CD4-positive, alpha-beta T cell treated with Interleukin-1 beta for 1 hour (primary cell): ENCODE results near the gene KLRD1.
"Not testable (repeated sequence)": the region's sequence is repeated elsewhere in the genome, so short reads cannot be mapped to it uniquely, and the experiment has no call there.

Experiments
- DNase-seq, 2 donors: peaks; one replicate each; pipeline ENCODE4 v3.0.0-alpha.2; 2020 to 2022

Gene KLRD1

GRCh38 chr12:10339053-10339840 is 31.6 kb downstream of the KLRD1 start:
- DNase-seq, result no peak

GRCh38 chr12:10340946-10341345 is 33.3 kb downstream of the KLRD1 start:
- not testable (repeated sequence) for DNase-seq

- DNase-seq, result no peak
Measured at GRCh38 chr12:10341892-10342509, 34.3 kb downstream of the KLRD1 start.

- DNase-seq, result not testable (repeated sequence)
Measured at GRCh38 chr12:10351457-10351856, 43.8 kb downstream of the KLRD1 start.

- no peak for DNase-seq
Measured at GRCh38 chr12:10354071-10354470, 46.4 kb downstream of the KLRD1 start.

GRCh38 chr12:10354502-10354901 is 46.8 kb downstream of the KLRD1 start:
- no peak for DNase-seq

- DNase-seq, result no peak
Measured at GRCh38 chr12:10358131-10358530, 50.5 kb downstream of the KLRD1 start.

- no peak for DNase-seq
Measured at GRCh38 chr12:10358969-10359368, 51.3 kb downstream of the KLRD1 start.

- DNase-seq, result no peak
Measured at GRCh38 chr12:10361084-10361483, 53.4 kb downstream of the KLRD1 start.

GRCh38 chr12:10361622-10362021 is 54.0 kb downstream of the KLRD1 start:
- DNase-seq, result no peak

GRCh38 chr12:10362325-10362724 is 54.7 kb downstream of the KLRD1 start:
- no peak for DNase-seq

GRCh38 chr12:10362828-10363657 is 55.4 kb downstream of the KLRD1 start:
- DNase-seq, result no peak

- no peak for DNase-seq
Measured at GRCh38 chr12:10363658-10363913, 55.9 kb downstream of the KLRD1 start.

GRCh38 chr12:10363914-10364814 is 56.5 kb downstream of the KLRD1 start:
- DNase-seq, result peak; percentile 34 to 45

- DNase-seq, result peak; percentile 70 to 77
Measured at GRCh38 chr12:10364815-10365622, 57.3 kb downstream of the KLRD1 start.

- no peak for DNase-seq
Measured at GRCh38 chr12:10365696-10366405, 58.2 kb downstream of the KLRD1 start.

GRCh38 chr12:10366875-10367274 is 59.2 kb downstream of the KLRD1 start:
- DNase-seq, result no peak

GRCh38 chr12:10367714-10368113 is 60.0 kb downstream of the KLRD1 start:
- not testable (repeated sequence) for DNase-seq

GRCh38 chr12:10368206-10369171 is 60.8 kb downstream of the KLRD1 start:
- DNase-seq, result no peak
